IPS-18c (cell line): ENCODE measurements around the gene NUDT5.
"Not testable (repeated sequence)": the region's sequence is repeated elsewhere in the genome, so short reads cannot be mapped to it uniquely, and the experiment has no call there.

Source experiments
- H3K4me3 ChIP-seq: 2 replicates; pipeline ENCODE4 v1.7.0; 2013; ENCODE audit warnings: low read depth, mild to moderate bottlenecking, low read length, moderate library complexity; ENCODE audit not compliant: insufficient read depth
- H3K9me3 ChIP-seq: one replicate; pipeline ENCODE4 v1.6.1; 2013; ENCODE audit warnings: mild to moderate bottlenecking, low read length, moderate library complexity; ENCODE audit not compliant: control insufficient read depth, insufficient read depth

Gene NUDT5

DNA sequence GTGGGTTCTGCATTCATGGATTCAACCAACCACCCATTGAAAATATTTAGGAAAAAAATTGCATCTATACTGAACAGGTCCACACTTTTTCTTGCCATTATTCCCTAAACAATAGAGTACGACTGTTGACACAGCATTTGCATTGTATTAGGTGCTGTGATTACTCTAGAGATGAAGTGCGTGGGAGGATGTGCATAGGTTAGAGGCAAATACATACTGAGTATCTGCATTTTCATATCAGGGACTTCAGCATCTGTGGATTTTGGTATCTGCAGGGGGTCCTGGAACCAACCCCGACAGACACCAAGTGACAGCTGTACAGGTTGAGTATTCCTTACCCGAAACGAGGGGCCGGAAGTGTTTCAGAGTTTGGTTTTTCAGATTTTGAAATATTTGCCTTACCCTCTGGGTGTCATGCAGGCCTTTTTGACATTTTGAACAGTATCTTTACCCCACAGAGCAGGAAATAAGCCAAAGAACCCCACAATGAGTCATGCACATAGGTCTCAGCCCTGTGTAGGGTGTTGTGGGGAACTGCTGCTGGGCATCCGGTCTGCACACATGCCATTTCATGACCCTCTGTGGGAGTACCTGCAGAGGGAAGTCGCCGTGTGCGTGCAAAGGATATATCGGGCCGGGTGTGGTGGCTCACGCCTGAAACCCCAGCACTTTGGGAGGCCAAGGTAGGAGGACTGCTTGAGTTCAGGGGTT lies 14.5 kb downstream of the NUDT5 start:
- no peaks in the 10 kb centered on the region for H3K9me3 ChIP-seq
- no peak overlapping the region for H3K4me3 ChIP-seq

DNA sequence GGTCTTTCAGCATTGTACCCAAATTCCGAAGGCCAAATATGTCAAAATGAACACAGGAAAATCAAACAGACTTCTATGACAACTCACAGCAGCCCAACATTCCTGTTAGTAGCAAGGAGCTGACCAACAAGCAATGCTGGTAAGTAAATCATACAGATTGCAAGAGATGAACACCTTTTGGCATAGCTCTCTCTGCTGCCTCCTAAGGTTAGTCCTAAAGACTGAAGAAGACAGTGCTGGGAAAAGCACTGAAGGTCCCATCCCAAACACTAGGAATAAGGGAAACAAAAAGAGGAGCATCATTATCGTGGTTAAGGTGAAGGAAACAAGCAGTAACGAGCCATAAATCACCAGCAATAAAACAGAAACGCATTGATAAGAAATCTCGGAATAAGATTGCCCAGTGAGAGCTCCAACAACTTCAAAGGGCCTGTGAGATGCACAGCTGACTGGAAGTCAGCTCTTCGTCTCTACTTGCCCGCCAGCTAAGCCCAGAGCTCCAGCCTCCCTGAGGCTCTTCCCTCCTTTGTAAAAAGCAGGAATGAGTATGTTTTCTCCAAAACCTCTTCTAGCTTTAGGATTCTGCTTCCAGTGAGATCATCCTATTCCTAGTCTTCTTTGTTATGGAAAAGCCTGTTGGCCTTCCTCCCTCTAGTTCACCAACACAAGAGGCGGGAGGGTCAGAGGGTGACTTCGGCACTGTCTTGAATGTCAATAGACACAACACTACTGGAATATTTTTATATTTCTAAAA lies 15.3 kb downstream of the NUDT5 start:
- H3K9me3 ChIP-seq: no peaks in the 10 kb centered on the region
- H3K4me3 ChIP-seq: no peak overlapping the region

DNA sequence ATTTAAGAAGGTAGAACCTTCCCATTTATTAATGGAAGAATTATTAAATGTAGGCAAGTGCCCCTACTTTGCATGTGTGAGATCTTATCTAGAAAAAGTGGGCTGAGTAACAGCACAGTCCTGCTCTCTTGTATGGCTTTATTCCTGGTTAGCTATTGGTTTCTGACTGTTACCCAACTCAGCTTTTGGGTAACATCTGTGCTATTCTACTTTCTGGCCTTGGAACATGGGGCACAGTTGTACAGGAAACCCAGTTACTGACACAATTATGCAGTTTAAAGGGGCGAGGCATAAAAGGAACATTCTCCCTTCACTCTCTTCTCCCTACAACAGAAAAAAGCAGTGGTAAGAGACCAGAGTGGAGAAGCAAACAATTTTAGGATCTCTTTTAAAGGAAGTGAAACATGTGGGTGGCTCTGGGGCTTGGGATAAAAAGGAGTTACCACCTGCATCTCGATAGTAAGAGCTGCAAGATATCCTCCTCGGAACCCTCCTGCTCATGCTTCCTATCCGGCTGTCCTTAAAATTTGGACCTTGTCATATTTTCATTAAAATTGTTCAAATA lies 16.0 kb downstream of the NUDT5 start:
- Histone ChIP-seq H3K4me3 (no peak overlapping the region), H3K9me3 (no peaks in the 10 kb centered on the region)

- no peaks in the 10 kb centered on the region for H3K9me3 ChIP-seq
- no peak overlapping the region for H3K4me3 ChIP-seq
Measured at GRCh38 chr10:12177642-12178041, 18.0 kb downstream of the NUDT5 start.

DNA sequence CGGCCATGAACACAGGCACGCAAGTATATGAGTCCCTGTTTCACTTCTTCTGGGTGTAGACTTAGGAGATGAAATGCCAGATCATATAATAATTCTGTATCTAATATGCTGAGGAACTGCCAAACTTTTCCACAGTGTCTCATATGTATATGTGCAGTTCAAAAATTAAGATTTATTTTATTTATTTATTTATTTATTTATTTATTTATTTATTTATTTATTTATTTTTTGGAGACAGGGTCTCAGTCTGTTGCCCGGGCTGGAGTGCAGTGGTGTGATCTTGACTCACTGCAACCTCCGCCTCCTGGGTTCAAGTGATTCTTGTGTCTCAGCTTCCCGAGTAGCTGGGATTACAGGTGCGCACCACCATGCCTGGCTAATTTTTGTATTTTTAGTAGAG lies 24.2 kb downstream of the NUDT5 start:
- H3K9me3 ChIP-seq, H3K4me3 ChIP-seq: not testable (repeated sequence)

DNA sequence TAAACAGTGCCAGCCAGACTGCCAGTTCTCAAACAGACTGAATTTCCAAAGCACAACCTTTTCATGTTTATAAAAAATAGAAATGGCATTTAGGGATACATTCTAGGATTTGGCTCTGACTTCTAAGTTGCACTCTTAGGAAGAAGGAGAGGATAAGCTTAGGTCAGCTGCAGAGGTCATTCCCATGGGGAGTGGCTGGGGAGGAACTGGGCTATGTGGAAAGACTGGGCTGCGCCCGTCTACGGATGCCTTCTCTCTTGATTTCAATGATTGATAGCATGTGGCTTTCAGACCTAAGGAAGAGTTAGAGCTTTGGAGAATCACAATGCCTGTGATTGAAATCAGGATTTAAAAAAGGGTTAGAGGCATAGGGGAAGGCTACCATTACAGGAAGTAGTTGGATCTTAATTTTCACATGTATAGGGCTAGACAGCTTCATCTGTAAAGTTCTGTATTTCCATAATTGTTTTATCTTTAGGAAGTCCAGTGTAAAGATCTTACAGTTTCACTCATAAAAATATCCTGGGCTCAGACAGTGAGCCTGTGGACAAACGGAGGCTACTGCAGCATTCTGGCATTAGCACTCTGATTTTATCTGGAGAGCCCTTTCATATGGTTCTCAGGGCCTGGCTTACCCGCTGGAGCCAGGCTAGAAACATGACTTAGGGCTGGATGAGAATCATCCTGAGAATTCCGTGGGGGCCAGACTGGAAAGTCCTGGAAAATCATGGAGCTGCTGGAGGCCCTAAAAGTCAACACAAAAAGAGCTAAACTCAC lies 29.5 kb downstream of the NUDT5 start:
- no peaks in the 10 kb centered on the region for H3K9me3 ChIP-seq
- H3K4me3 ChIP-seq: no peak overlapping the region

GRCh38 chr10:12165036-12165435 lies 30.7 kb downstream of the NUDT5 start:
- no peak overlapping the region for H3K4me3 ChIP-seq
- no peaks in the 10 kb centered on the region for H3K9me3 ChIP-seq

DNA sequence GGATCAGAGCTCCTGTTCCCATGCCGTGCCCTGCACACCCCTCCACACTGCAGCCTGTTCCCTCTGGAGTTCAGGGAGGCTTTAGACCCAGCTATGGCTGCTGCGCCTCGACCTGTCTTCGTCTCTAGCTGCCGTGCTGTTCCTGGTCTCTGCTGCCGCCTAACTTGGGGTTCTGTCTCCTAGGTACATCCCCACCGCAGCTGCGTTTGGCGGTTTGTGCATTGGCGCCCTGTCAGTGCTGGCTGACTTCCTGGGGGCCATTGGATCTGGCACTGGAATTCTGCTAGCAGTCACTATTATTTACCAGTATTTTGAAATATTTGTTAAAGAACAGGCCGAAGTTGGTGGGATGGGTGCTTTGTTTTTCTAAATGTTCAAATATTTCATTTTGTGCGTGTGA lies 31.6 kb downstream of the NUDT5 start:
- Histone ChIP-seq H3K9me3 (no peaks in the 10 kb centered on the region), H3K4me3 (no peak overlapping the region)

DNA sequence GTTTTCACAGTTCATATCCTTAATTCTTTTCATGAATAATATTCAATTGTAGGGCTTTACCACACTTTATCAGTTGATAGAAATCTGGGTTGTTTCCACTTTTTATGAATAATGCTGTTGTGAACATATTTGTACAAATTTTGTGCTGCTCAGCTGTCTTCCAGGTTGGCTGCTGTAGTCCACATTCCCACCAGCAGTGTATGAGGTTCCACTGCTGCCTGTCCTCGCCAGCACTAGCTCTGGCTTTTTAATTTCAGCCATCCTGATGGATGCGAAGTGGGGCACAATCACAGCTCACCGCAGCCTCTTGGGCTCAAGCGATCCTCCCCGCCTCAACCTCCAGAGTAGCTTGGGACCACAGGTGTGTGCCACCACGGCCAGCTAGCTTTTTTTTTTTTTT lies 32.8 kb downstream of the NUDT5 start:
- Histone ChIP-seq H3K4me3 (no peak overlapping the region), H3K9me3 (no peaks in the 10 kb centered on the region)

DNA sequence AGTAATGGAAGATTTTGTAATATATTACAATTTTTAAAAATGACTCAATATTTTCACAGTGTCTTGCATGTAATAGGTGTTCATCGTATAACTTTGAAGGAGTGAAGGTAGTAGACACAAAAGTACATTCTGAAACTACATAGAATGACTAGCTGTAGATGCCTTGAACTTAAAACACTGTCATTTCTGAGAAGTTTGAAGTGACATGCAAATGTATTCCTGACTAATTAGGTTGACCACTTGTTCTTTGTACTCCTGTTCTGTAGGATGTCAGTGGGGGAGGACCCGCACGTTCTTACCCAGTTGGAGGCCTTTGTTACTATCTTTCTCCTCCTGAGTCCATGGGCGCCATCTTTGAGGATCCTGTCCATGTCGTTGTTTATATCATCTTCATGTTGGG lies 35.0 kb downstream of the NUDT5 start:
- Histone ChIP-seq H3K9me3 (no peaks in the 10 kb centered on the region), H3K4me3 (no peak overlapping the region)

GRCh38 chr10:12158111-12158510 lies 37.6 kb downstream of the NUDT5 start:
- Histone ChIP-seq H3K9me3 (peaks cover 2% of the 10 kb centered on the region), H3K4me3 (no peak overlapping the region)

- peaks cover 2% of the 10 kb centered on the region for H3K9me3 ChIP-seq
- H3K4me3 ChIP-seq: no peak overlapping the region
Measured at GRCh38 chr10:12156367-12157123, 39.1 kb downstream of the NUDT5 start.

DNA sequence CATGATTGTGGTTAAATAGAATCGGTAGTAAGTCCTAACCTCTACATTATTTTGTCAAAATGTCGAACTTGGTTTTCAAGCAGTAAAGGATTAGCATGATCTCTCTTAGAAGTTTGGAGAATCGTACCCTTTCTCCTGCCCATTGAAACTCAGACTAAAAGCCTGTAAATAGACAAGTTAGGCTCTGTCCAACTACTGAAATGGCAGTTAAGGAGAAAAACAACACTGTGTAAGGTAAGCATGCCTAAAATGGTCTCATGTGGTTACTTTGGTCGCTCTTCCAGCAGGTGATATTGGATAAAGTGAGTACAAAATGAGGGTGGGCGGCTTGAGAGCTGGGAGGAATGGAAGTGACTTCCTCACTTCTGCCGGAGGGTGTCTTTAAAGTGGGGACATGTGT lies 41.2 kb downstream of the NUDT5 start:
- H3K4me3 ChIP-seq: no peak overlapping the region

DNA sequence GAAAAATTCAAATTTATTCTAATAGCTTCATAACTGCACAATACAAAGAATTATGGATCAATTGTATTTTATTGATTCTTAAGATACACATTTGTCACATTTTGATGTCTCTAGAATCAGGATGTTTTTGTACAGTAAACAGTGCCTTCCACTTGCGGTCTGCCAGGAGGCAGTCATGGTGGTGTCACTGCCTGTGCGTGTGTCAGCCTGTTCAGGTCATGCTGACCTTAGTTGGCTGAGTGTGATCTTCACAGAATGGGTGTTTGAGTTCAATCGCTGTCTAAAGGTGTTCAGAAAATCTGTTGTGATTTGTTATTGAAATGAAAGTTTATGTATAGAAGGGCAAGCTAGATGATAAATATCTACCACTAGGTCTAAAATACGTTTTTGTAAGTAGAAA lies 45.5 kb downstream of the NUDT5 start:
- peaks cover 2% of the 10 kb centered on the region for H3K9me3 ChIP-seq
- H3K4me3 ChIP-seq: no peak overlapping the region

More for the DNA sequence above, 41.2 kb downstream of the NUDT5 start:
- peaks cover 2% of the 10 kb centered on the region for H3K9me3 ChIP-seq

GRCh38 chr10:12144538-12144937 lies 51.2 kb downstream of the NUDT5 start:
- Histone ChIP-seq H3K4me3 (no peak overlapping the region), H3K9me3 (no peaks in the 10 kb centered on the region)

DNA sequence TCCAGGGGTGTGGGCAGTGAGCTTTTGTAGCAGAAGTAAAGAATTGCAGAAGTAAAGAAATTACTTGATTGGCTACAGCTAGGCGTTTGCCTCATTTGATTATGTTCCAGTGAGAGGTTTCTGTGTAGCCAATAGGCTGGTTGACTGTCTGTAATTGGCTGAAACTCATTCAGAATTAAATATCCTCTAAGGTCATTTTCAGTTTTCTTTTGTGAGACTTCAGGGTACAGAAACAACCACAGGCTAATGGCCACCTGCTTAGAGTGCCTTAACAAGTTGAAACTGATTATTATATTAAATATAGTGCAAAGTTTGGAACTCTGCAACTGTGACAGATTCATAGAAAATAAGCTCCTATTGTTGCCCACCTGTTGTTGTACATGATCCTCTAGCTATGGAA lies 55.7 kb downstream of the NUDT5 start:
- no peak overlapping the region for H3K4me3 ChIP-seq

GRCh38 chr10:12135631-12136030 lies 60.1 kb downstream of the NUDT5 start:
- H3K9me3 ChIP-seq: no peaks in the 10 kb centered on the region
- no peak overlapping the region for H3K4me3 ChIP-seq

More for the DNA sequence above, 55.7 kb downstream of the NUDT5 start:
- no peaks in the 10 kb centered on the region for H3K9me3 ChIP-seq
